Kasumi-1 (cell line): Measurements from ENCODE around the gene PRSS21.
A peak's percentile ranks its signal among the peaks of the same experiment; 100 is the strongest.

Experiments
- DNase-seq, 2 experiments: peaks; one replicate each; lab custom pipeline; 2025; lab: John Stamatoyannopoulos, UW

PRSS21 gene

DNA sequence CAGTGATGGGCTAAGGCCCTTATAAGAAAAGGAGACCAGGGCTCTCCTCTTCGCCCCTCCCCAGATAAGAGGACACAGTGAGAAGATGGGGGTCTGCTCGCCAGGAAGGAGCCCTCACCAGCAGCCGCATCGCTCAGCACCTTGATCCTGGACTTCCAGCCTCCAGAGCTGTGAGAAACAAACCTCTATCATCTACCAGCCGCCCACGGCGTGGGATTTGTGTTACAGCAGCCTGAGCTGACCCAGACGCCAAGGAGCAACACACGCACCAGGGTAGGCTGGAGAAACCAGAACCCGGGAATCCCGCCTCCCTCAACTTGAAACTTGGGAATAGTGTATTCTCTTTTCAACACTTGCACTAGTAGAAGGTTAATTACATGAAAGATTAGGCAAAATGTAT, 8.9 kb downstream of the PRSS21 start:
- no peak for DNase-seq

DNA sequence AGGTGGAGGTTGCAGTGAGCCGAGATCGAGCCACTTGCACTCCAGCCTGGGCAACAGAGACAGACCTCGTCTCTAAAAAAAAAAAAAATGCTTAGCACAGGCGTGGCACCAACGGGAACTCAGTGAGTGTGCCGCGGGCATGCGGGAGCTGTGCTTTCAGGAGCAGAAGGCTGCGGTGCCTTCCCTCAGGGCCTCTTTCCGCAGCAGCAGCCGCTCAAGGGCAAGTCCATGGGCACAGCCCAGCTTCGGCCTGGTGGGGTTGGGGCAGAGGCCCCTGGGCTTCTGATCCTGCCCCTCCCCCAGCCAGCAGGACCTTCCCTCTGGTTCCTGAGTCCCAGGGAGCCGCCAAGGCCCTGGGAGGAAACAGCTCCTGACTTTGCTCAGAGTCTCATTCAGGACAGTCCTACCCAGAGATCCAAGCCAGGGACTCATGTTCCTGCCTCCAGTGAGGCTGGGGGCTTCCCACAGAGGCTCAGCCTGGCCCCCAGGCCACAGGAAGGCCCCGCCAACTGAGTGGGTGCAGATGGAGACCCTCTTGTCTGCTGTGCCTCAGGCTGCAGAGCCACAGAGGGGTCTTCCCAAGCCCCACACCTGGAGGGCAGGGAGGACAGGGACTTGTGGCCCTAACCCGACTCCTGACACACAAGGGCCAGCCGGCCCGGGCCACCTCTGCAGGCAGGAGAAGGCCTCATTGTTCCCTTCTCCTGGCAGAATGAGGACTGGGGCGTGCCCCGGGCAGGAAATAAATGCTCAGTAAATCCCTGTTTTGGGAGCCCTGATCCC, 9.7 kb downstream of the PRSS21 start:
- no peak for DNase-seq

DNA sequence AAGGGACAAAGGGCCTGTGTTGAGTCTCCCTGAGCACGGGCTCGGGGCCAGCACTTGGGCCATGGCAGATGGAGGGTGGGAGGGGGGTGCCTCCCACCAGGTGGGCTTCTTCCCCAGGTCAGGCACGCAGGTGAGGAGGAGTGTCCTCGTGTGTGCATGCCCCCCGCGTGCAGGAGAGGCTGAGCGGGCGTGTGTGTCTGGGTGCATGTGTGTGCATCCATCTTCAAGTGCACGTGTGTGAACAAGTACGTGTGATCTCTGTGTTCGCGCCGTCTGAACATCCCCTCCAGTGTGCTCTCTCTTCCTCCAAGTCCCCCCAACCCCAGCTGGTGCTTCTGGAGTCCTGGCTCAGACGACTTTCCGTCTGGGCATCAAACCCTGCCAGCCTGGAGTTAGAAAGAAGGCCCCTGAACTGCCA, 10.3 kb downstream of the PRSS21 start:
- DNase-seq, result no peak

DNA sequence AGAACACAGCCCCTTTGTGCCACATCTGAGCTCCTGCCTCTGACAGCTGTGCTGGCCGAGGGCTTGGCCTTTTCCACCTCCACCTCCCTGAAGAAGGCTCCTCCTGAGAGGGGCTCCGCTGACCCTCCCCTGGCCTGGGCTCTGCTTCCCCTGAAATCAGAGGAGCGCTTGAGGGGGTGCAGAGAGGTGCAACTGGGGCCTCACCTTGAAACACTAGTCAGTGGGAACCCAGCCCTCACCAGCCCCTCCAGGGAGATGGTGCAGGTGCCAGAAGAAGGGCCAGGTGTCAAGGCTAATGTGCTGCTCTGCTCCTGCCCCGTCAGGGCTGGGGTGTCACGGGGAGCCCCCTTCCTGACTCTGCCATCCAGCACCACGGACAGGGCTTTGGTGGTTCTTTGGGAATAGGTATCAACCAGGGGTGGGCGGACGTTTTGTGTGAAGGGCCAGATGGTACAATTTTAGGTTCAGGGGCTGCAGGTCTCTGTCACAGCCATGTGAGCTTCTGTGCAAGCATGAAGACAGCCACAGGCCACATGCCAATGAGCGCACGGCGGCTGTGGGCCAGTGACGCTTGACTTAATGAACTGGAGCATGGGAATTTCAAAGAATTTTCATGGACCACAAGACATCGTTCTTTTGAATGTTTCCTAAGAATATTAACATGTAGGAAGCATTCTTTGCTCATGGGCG, 10.9 kb downstream of the PRSS21 start:
- no peak for DNase-seq

DNA sequence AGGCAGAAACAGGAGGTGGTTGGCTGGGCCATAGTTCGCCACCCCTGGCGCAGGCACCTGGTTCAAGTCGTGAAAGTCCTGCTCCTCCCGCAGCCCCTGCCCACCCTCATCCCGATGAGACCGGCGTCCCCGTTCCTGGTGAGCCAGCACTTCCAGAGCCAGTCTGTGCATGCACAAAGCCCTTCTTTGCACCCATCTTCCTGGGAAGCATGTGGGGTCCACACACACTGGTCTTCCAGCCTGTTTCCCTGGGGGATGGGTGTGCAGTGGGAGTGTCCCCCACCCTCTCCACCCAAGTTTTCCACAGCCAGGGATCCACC, 11.4 kb downstream of the PRSS21 start:
- no peak for DNase-seq

DNA sequence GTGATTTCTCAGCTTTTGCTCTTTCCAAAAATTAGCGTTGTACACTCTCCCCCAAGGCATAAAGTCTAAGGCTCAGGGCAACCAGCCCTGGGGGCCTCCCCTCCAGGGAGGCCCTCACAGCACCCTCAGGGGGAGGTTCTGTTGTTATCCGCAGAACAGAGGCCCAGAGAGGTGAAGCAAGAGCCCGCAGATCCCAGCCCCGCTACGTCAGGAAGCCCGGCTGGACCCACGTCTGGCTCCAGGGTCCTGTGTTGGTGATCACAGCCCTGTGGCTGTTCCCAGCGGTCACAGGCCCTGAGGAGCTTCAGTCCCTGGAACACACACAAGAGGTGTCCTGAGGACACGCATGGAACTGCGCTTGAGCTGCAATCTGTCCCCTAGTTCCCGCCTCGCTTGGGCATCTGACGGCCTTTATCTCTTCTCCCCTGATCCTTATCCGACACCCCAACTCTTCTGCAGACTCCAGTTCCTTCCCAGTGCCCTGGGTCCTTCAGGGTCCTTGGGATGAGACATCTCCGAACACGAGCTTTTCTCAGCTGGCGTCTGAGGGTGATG, 11.9 kb downstream of the PRSS21 start:
- no peak for DNase-seq

DNA sequence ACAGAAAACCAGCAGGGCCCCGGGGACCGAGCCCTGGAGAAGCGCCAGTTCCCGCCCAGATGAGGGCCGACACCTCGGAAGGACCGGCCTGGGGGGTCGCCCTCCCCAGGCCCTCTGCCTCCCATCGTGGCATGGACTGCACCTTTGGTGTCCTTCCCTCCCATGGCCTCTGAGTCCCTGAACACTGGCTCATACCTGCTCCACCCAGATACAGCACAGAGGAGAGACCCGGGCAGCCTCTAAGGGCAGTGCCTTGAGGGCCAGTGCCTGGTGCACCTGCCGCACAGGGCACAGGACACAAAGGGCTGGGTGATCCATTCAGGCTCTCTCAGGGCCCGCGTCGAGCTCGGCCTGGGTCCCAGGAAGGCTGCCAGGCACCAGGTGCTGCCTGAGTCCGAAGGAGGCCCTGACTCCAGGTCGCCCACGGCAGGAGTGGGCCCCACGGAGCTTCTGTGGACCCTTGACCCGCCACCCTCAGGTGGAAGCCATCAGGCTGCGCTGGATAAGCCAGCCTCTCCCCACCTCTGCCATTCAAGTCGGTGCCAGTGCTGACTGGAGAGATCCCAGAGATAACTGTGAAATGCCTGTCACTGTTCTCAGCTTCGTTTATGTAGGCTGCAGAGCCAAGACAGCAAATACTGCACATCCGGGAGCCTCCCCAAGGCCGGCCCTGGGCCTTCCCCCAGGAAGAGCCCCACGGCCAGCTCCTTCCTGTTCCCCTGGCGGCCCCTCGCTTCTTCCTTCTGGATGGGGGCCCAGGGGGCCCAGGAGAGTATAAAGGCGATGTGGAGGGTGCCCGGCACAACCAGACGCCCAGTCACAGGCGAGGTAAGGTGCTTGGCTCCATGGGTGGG, 12.7 kb downstream of the PRSS21 start, which contains the start of gene ZG16B:
ZG16B (plus strand) TSS at position 803 of the 854 bp plus-strand sequence. CDS start 139 bp downstream, outside the sequence.
- peak; percentile 42 to 61 for DNase-seq

DNA sequence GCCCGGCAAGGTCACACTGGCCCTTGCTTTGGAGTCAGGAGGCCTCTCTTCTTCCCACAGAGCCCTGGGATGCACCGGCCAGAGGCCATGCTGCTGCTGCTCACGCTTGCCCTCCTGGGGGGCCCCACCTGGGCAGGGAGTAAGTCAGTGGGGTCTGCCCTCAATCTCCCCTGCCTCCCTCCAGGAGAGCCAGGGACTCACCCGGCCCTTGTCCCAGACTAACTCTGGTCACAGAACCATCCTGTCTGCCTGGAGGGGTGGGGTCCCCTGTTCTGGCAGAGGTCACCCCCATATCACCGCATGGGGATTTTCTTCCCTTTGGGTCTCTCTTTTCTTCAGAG, 13.3 kb downstream of the PRSS21 start:
- no peak for DNase-seq

DNA sequence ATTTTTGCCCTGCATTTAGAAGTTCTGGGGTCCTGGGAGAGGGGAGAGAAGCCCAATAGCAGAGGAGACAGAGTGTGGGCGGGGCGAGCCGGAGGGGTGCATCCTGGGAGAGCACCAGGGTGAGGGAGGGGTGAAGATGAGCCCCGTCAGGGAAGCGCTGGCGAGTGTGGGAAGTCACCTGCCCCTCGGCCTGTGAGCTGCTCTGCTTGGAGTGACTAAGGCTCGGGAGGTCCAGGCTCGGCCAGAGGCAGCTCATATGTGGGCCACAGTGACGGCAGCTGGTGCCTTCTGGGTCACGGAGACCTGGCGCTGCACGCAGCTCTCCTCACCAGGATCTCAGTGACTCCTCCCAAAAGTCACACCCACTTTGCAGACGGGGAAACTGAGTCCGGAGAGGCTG, 14.2 kb downstream of the PRSS21 start:
- no peak for DNase-seq

DNA sequence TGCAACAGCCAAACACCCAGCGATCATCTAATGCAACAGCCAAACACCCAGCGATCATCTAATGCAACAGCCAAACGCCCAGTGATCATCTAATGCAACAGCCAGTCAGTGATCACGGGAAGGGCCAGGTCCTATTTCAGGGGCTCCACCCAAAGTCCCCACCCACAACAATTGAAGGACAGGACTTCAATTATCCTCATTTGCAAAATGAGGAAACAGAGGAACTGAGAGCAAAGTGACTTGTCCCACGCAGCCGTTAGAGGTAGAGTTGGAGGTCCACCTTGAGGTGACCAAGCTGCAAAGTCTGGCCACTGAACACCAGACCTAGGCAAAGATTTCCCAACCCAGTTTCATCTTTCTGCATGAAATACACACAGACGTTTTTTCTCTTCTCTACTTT, 16.7 kb downstream of the PRSS21 start:
- no peak for DNase-seq

DNA sequence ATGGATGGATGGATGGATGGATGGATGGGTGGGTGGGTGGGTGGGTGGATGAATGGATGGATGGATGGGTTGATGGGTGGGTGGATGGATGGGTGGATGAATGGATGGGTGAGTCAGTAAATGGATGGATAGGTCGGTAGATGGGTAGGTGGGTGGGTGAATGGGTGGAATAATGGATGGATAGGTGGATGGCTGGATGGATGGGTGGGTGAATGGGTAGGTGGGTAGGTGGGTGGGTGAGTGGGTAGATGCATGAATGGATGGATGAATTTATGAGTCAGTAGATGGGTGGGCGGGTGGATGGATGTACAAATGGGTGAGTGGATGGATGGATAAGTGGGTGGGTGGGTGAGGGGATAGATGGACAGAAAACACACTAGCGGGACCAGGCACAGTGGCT, 17.9 kb downstream of the PRSS21 start:
- DNase-seq, result no peak

DNA sequence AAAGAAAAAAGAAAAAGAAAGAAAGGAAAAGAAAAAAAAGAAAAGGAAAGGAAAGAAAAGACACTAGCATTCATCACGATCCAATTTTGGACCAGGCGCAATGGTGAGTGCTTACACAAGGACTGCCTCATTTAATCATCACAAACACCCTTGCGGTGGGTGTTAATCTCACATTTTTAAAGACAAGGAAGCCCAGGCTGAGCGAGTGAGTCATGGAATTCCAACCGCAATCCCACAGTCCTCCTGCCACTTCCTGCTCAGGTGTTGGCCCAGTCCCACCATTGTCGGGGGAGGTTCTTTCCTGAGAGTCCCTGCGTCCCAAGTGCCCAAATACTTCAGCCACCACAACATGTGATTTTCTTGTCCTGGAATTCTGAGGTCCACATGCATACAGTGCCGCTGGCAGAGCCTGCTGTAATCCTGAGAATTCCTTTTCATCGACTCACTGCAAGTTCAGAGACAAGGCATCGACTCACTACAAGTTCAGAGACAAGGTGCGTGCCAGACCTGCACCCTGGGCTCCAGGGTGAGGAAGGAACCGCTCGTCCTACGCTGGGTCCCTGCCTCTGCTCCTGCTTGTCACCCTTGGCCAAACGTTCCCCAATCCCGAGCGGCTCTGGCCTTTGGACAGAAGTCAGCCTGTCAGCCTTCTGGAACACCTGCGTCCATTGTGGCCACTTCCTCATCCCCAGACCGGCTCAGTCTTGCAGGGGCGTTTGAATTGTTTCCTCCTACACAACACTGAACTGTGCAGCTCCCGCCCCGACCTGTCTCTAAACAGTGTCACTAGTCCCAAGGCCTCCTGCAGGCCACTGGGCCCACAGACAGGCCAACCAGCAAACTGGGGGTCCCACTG, 18.8 kb downstream of the PRSS21 start:
- DNase-seq, result no peak

DNA sequence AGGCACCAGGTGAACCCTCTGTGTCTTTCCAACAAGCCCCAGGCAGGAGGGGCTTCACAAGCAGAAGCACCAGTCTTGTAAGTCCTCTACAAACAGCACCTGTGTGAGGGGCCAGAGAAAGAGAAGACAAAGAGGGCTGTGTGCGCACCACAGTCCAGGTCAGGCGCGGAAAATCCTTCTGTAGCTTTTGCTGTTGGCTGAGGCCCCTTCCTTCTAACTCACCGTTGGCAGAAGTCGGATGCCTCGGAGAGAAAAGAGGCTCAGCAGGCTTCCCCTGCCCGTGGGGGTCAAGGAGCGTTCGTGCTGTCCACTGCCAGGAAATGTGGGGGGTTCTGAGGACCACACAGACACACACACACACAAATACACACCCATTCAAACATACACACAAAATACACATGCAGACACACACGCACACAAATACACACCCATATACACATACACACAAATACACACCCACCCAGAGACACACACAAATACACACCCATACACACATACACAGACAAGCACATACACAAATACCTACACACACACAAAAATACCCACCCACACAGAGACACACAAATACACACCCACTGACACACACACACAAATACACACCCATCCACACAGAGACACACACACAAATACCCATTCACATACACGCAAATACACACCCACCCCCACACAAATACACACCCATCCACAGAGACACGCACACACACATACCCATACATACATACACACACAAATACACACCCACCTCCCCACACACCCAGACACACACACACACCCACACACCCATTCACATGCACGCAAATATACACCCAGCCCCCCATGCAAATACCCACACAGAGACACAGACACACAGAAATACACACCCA, 19.8 kb downstream of the PRSS21 start:
- DNase-seq, result no peak

DNA sequence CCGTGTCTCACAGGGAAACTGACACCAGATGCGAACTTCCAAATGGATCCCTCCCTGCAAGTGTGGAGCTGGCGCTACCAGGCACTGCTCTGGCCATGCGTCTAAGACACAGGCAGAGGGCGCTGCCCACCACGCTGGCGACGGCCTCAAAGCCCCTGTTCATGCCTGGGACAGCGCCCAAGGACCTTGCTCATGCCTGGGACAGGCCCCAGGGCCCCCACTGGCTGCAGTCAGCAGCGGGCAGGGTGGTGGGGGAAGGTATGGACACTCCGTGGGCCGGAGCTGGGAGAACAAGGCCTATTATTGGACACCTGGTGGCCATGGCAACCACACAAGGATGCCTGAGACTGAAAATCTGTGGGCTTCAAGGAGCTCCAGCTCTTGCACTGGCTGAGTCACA, 21.9 kb downstream of the PRSS21 start:
- DNase-seq, result no peak

DNA sequence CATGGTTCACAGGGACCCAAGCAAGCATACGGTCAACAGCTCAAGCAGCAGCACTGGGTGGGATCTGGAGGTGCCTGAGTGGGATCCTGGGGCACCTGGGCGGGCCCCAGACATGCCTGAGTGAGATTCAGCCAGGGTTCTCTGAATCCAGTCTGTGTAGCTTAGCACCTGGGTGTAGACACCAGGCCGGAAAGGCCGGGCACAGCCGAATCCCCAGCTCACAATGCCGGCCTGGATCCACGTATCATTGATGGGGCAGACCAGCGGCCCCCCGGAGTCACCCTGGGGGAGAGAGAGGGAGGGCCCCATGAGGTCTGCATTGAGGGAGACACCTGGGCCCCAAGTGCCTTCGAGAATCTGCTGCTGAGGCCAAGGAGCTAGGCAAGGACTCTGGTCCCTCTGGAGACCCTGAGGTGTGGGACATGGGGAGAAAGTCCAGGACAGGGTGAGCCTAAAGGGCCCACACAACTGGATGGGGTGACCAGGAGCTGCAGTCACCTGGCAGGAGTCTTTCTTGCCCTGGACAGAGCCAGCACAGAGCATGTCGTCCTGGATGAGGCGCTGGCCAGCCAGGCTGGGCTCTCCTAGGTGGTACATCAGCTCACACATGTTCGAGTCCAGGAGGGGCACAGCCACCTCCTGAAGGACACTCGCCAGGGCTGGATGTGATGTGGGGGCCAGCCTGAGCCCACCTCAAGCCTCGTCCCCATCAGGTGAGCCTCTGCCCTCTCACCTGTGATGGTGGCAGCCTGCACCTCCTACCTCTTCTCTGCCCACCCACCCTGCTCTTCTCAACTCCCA, 22.8 kb downstream of the PRSS21 start:
- DNase-seq, result no peak

DNA sequence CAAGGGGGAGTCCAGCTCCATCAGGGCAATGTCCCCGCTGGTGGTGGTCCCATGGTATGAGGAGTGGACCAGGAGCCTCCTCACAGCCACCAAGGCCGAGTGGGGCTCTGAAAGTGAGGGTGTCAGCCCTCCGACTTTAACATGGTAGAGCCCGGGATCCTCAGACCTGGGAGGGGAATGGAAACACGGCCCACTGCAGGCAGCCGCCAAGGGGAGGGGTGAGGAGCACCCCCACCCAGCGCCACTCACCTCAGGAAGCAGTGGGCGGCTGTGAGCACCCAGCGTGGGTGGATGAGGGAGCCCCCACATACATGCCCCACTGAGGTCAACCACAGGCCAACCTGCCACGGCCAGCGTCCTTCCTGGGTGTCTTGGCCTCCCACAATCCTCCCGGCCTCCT, 23.9 kb downstream of the PRSS21 start:
- DNase-seq, result no peak

DNA sequence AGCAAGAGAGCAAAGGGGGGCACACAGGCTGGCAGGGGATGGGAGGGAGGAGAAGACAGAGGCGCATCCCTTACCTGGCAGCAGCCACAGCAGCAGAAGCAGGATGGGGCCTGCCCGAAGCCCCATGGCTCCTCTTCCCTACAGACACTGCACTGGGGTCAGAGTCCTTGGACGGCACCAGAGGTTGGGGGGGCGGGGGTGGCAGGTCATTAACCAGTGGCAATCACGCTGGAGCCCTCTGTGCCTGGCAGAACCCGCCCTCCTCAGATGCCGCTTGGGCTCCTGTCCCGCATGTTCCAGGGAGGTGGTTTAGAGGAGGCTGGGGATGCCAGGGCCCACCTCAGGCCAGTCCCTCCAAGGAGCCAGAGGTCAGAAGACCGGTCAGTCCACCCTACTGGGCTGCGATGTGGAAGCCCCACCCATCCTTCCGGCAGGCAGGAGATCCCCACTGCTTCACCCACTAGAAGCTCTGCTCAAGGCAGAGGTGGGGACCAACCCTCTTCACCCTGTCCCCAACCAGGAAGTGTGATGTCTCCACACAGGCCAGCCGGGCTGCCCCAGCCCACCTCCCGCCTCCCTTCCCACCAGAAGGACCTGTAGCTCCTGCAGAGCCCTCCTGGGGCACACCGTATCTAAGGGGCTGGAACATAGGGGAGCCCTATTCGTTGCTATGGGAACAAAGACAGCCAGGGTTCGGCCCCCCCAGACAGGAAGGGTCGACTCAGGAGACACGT, 24.7 kb downstream of the PRSS21 start:
- DNase-seq, result no peak

DNA sequence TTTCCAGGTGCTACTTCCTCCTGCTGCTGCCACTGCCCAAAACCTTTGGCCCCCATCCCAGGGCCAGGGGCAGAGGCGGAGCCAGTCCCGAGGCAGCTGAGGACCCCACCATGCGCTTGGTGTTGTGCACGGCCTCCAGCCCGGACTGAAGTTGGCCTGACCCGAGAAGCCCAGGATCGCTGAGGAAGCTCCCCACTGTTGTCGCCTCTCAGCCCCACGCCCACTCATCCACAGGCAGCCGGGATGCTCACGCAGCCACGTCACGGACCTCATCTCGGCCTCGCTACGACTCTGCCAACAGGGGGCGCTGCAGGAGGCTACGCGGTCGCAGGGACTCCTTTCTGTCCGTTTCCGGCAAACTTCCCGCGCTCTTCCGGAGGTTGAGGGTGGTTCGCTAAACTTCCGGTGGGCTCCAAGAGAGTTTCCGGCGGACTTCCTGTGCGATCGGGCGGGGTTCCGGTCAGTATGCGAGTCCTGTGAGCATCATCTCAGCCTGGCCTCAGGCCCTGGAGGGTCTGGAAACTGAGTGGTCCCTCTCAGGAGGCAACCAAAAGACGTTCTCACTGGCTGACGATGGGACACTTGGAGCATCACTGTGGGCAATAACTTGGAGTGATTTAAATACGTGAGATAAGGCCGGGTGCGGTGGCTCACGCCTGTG, 25.4 kb downstream of the PRSS21 start:
- DNase-seq, result no peak

DNA sequence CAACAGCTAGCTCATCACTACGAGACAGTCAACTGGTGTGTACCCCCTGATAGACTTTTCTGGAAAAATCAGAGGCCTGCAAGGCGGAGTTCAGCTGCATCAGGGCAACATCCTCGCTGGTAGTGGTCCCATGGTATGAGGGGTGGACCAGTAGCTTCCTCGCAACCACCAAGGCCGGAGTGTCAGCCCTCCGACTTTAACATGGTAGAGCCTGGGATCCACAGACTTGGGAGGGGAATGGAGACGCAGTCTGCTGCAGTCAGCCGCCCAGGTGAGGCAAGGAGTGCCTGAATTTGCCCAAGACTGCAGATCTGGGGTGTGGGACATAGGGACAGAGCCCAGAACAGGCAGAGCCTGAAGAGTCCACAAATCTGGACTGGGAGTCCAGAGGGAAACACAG, 26.5 kb downstream of the PRSS21 start:
- DNase-seq, result no peak
